ENCODE measurements around the gene CDK1. TPM values are rescaled to one million over a fixed set of nuclear protein-coding genes. Genes with fewer than 3 reads are reported as not detected.

The CDK1 gene
- total and polyA plus RNA-seq, 2 donors (not counting 3 experiments of a cell fraction or from before 2014, with no cell fraction given): 19.9 to 70.1 TPM

DNA sequence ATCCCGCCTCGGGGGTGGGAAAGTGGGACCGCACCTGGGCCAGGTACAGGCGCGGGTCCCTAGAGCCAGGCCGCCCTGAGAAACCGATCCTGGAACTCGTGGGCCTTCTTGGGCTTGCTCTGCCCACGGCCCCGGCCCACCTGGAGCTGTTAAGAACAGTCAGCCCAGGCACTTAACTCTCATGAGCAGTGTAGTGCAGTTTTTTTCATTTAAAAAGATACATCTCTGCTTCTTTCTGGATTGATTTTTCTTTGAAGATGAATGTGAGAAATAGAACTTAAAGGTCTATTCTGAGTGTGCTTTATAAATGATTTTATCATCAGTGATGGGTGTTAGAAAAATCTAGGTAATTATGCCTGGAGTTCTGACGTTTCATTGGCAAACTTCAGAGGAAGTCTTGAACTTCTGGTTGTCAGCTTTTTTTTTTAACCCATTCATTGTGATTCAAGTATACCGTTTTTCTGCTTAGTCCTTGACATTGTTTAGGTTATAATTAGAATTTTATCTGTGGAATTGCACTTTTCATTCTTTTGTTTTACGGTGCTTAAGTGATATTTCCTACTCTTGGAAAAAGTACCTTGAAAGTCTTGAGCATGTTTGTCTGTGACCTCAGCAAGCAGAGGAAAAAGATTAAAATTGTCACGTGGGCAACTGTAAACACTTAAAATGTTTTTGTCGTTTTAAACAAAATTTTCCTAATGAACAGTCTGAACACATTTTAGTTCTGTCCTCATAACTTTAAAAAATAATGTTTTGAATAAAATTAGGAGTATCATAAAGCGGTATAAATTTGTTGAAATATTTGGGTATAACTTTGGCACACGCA, 906 bp downstream of the CDK1 start:
- ChIA-PET CTCF (interaction anchor here (0.8 kb wide), 1 partner anchor 185 kb away, joined by 4 read pairs; no protein-coding TSS in a partner anchor), POLR2A (no interaction called here)
- Histone ChIP-seq H3K9me1 (replicated peaks; ENCODE audit: control insufficient read depth, extremely low read depth, insufficient read depth, low read length) (no peaks in the 10 kb centered on the region), H3K4me2 (ENCODE audit: insufficient read depth, low read length) (peak overlapping the region; percentile 100), H3K4me3 (replicated peaks in 1 of 3; ENCODE audit: insufficient read depth in 1 of 3, low read depth in 1 of 3, low read length in 3 of 3) (peak overlapping the region; percentile 91 to 98 (median 92)), H3K9ac (replicated peaks; ENCODE audit: extremely low read depth, insufficient read depth, low read length) (peak overlapping the region; percentile 90), H3K4me1 (ENCODE audit: control insufficient read depth, extremely low read depth, insufficient read depth, low read length) (peaks cover 38% of the 10 kb centered on the region), H3K36me3 (ENCODE audit: control insufficient read depth in 2 of 2, extremely low read depth in 1 of 2, insufficient read depth in 2 of 2, low read length in 2 of 2) (peaks cover 0 to 12% of the 10 kb centered on the region in 2 experiments), H4K20me1 (replicated peaks; ENCODE audit: control insufficient read depth, extremely low read depth, insufficient read depth, low read length) (no peaks in the 10 kb centered on the region), H3K9me3 (replicated peaks; ENCODE audit: control insufficient read depth, insufficient read depth, low read length) (no peaks in the 10 kb centered on the region), H3K27me3 (ENCODE audit: control insufficient read depth in 2 of 2, insufficient read depth in 2 of 2, low read length in 2 of 2) (no peaks in the 10 kb centered on the region), H2AFZ (ENCODE audit: low read depth, low read length) (peak overlapping the region; percentile 87), H3K27ac (ENCODE audit: insufficient read depth, low read depth, low read length) (peak overlapping the region; percentile 56), H3K79me2 (ENCODE audit: control insufficient read depth, insufficient read depth, low read length) (peaks cover 58% of the 10 kb centered on the region)
- no peak for FAIRE-seq
- dilution Hi-C loops (cut with MboI; ENCODE audit: extremely low pct_ligation_motif_present, low sequenced_read_pairs): no loop called here
- DNase-seq (ENCODE audit: low read depth, low spot score): peak; percentile 51
- TF ChIP-seq, protein P1, sequence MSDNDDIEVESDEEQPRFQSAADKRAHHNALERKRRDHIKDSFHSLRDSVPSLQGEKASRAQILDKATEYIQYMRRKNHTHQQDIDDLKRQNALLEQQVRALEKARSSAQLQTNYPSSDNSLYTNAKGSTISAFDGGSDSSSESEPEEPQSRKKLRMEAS (IDR thresholded peaks at IDR 0.05; ENCODE audit: insufficient read depth, insufficient read length): no peak
- TF ChIP-seq GATA2 (IDR thresholded peaks at IDR 0.05; ENCODE audit: insufficient read depth, insufficient read length, low read depth, low read length): no peak
- TF ChIP-seq POLR2A (IDR thresholded peaks at IDR 0.05; ENCODE audit: low read depth, low read length): no peak
- TF ChIP-seq, protein P2, sequence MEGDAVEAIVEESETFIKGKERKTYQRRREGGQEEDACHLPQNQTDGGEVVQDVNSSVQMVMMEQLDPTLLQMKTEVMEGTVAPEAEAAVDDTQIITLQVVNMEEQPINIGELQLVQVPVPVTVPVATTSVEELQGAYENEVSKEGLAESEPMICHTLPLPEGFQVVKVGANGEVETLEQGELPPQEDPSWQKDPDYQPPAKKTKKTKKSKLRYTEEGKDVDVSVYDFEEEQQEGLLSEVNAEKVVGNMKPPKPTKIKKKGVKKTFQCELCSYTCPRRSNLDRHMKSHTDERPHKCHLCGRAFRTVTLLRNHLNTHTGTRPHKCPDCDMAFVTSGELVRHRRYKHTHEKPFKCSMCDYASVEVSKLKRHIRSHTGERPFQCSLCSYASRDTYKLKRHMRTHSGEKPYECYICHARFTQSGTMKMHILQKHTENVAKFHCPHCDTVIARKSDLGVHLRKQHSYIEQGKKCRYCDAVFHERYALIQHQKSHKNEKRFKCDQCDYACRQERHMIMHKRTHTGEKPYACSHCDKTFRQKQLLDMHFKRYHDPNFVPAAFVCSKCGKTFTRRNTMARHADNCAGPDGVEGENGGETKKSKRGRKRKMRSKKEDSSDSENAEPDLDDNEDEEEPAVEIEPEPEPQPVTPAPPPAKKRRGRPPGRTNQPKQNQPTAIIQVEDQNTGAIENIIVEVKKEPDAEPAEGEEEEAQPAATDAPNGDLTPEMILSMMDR (IDR thresholded peaks at IDR 0.05; ENCODE audit: extremely low read depth in 1 of 2, insufficient read depth in 1 of 2, low read depth in 1 of 2, low read length in 2 of 2): no peak
- TF ChIP-seq EZH2 (IDR thresholded peaks at IDR 0.05; ENCODE audit: borderline replicate concordance, low read depth, low read length, severe bottlenecking): no peak
- TF ChIP-seq POLR2AphosphoS5 (IDR thresholded peaks at IDR 0.05; ENCODE audit: insufficient read depth, low read depth, low read length): no peak
- TF ChIP-seq MYC (IDR thresholded peaks at IDR 0.05; ENCODE audit: low read depth, low read length): no peak
- TF ChIP-seq JUN (IDR thresholded peaks at IDR 0.05; ENCODE audit: borderline replicate concordance, insufficient read depth, insufficient read length, low read depth): no peak
- intact Hi-C loops (cut with micrococcal nuclease): loop anchor here (1.0 kb wide), 2 partner anchors 49 to 185 kb away; no protein-coding TSS in a partner anchor
- TSS peak; percentile 38 for BruUV-seq (replicated peaks)

Data from endothelial cell of umbilical vein (primary cell).